Kidney (tissue), 22 donors: ENCODE measurements around the gene JAKMIP3. TPM values are rescaled to one million over a fixed set of nuclear protein-coding genes. Genes with fewer than 3 reads are reported as not detected.
A peak's percentile ranks its signal among the peaks of the same experiment; 100 is the strongest.

Source experiments
- DNase-seq, 5 donors: peaks; one replicate each; pipeline ENCODE4 v3.0.0-alpha.2; 2013 to 2020
- FAIRE-seq: peaks from 2 replicates; lab custom pipeline; 2012; peaks lifted over from hg19 to GRCh38; lab: Jason Lieb, UNC
- H3K27ac ChIP-seq, 2 donors: one replicate each; pipeline ENCODE4 v1.7.0; 2013; ENCODE audit warnings: low read depth in 2 of 2, low read length in 2 of 2, inconsistent platforms in 1 of 2
- H3K27me3 ChIP-seq: one replicate; pipeline ENCODE4 v1.7.1; 2013; ENCODE audit warnings: low read length, inconsistent platforms; ENCODE audit not compliant: control insufficient read depth, insufficient read depth
- H3K36me3 ChIP-seq, 3 donors: one replicate each; pipeline versions ENCODE4 v1.7.0 to v1.7.1; 2013; ENCODE audit warnings: low read length in 3 of 3, control low read depth in 1 of 3, inconsistent platforms in 1 of 3; ENCODE audit not compliant: insufficient read depth in 3 of 3, control insufficient read depth in 2 of 3
- H3K4me1 ChIP-seq, 3 donors: one replicate each; pipeline versions ENCODE4 v1.7.0 to v1.7.1; 2013; ENCODE audit warnings: low read length in 3 of 3, inconsistent platforms in 1 of 3, low read depth in 1 of 3; ENCODE audit not compliant: control insufficient read depth in 2 of 3, insufficient read depth in 2 of 3
- H3K4me3 ChIP-seq, 3 donors: one replicate each; pipeline versions ENCODE4 v1.7.0 to v1.8.1; 2013; ENCODE audit warnings: low read length in 3 of 3, control low read depth in 1 of 3, inconsistent platforms in 1 of 3
- H3K9ac ChIP-seq, 3 donors: one replicate each; pipeline versions ENCODE4 v1.7.0 to v1.7.1; 2013; ENCODE audit warnings: low read length in 3 of 3, control low read depth in 1 of 3, inconsistent platforms in 1 of 3
- H3K9me3 ChIP-seq, 3 donors: one replicate each; pipeline versions ENCODE4 v1.7.0 to v1.7.1; 2013; ENCODE audit warnings: low read length in 3 of 3, control low read depth in 1 of 3, inconsistent platforms in 1 of 3; ENCODE audit not compliant: control insufficient read depth in 2 of 3, insufficient read depth in 1 of 3
- CTCF ChIP-seq: IDR thresholded peaks from 3 replicates; pipeline ENCODE4 v1.5.1; 2012; ENCODE audit warnings: mild to moderate bottlenecking, moderate library complexity, borderline replicate concordance; ENCODE audit not compliant: insufficient read depth; ENCODE audit errors: extremely low read depth
- intact Hi-C: fragments of 100-400 bp; cut with DNase I; formaldehyde crosslinking; loops from one replicate; pipeline ENCODE4 v1.11.1; 2022
- long read RNA-seq, 10 donors: library from polyadenylated mRNA in 1 of 10; unstranded in 1 of 10; transcript quantifications; one replicate each; pipeline ENCODE4 v2.0.0 and lab custom pipeline, GENCODE V29; 2021 to 2026
- polyA plus RNA-seq: library from polyadenylated mRNA; stranded (reverse); fragments of 350-450 nt; fragmentation: Illumina TruSeq; extraction: RNeasy Lipid Tissue Mini Kit (QIAGEN cat#74804); gene quantifications from one replicate; pipeline ENCODE4 v1.2.3, GENCODE V29; 2014; ENCODE audit warnings: low read depth, low replicate concordance; ENCODE audit not compliant: insufficient read depth
- total RNA-seq: library from RNA; stranded (reverse); fragmentation: NEBNext Ultra II Directional; extraction: Animal tissue kit (Norgen Biotek cat#: 25700); gene quantifications from one replicate; pipeline ENCODE4 v1.2.1, GENCODE V29; 2021
- donor health status: control.
- donor health status: control.
- donor health status: control.
- donor health status: control.
- donor health status: control.
- donor health status: DM: yes; HTN: yes; CAD: no.
- donor health status: Normal renal cell carcinoma (clear cell type).

The JAKMIP3 gene
- 0.16 TPM for total RNA-seq
- 0.13 TPM for polyA plus RNA-seq
- long read RNA-seq, donor 1 = 0 reads
- long read RNA-seq, donor 2 = 0 reads
- long read RNA-seq, donor 3 = 0 reads
- long read RNA-seq, donor 4 = 0 reads
- long read RNA-seq, donor 5 = 0 reads
- long read RNA-seq, donor 6 = 0 reads
- long read RNA-seq, donor 7 = 0 reads
- long read RNA-seq, donor 8 = 0 reads
- long read RNA-seq, donor 9 = 0 reads
- long read RNA-seq, donor 10 = 0 reads

- intact Hi-C loops = no loop called here
- no peak for TF ChIP-seq CTCF
- Histone ChIP-seq H3K36me3 (no peaks in the 10 kb centered on the region), H3K27ac (no peak within 1 kb of the TSS), H3K9ac (peak within 1 kb of the TSS in 2 of 3 donors; percentile 5 to 31), H3K9me3 (no peaks in the 10 kb centered on the region), H3K4me3 (peak within 1 kb of the TSS; percentile 47 to 88 (median 61)), H3K27me3 (peaks cover 2% of the 10 kb centered on the region), H3K4me1 (peaks cover 0 to 10% (median 0%) of the 10 kb centered on the region in 3 donors)
- FAIRE-seq = no peak
- DNase-seq = peak in 3 of 5 donors; percentile 66 to 83 (median 78)
These were observed at the start of gene JAKMIP3 for GRCh38 chr10:132065491-132066105. JAKMIP3 (plus strand) TSS chr10:132065946; CDS start chr10:132104809, 38,863 bp downstream.

DNA sequence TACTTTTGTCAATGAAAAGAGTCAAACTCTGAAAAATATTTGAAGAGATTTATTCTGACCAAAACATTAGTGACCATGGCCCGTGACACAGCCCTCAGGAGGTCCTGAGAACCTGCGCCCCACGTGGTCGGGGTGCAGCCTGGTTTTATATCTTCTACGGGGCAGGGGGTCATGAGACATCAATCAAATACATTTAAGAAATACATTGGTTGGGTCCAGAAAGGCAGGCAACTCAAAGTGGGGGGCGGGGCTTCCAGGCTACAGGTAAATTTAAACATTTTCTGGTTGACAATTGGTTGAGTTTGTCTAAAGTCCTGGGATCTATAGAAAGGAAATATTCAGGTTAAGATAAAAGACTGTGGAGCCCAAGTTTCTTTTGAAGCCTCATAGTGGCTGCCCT lies 49.2 kb upstream of the JAKMIP3 start:
- Histone ChIP-seq H3K4me3 (no peak overlapping the region), H3K4me1 (no peaks in the 10 kb centered on the region), H3K9ac (no peak overlapping the region), H3K36me3 (no peaks in the 10 kb centered on the region), H3K9me3 (no peaks in the 10 kb centered on the region), H3K27ac (no peak overlapping the region), H3K27me3 (no peaks in the 10 kb centered on the region)
- FAIRE-seq (no peak), DNase-seq (no peak)
- intact Hi-C loops = no loop called here
- TF ChIP-seq CTCF = no peak

- Histone ChIP-seq H3K4me3 (no peak overlapping the region), H3K9ac (no peak overlapping the region), H3K27me3 (peaks cover 3% of the 10 kb centered on the region), H3K36me3 (no peaks in the 10 kb centered on the region), H3K27ac (no peak overlapping the region), H3K9me3 (no peaks in the 10 kb centered on the region), H3K4me1 (no peaks in the 10 kb centered on the region)
- DNase-seq (no peak), FAIRE-seq (no peak)
- TF ChIP-seq CTCF = no peak
- intact Hi-C loops = no loop called here
These were observed 47.3 kb upstream of the JAKMIP3 start for GRCh38 chr10:132018446-132018845.
